SHP77 treated with DMSO at 0.1 percent for 48 hours (cell line): Measurements from ENCODE around the gene CYBA.
"Not testable (repeated sequence)": the region's sequence is repeated elsewhere in the genome, so short reads cannot be mapped to it uniquely, and the experiment has no call there.

Experiments
- DNase-seq: peaks from one replicate; lab custom pipeline; 2025; lab: John Stamatoyannopoulos, UW

The CYBA gene

DNA sequence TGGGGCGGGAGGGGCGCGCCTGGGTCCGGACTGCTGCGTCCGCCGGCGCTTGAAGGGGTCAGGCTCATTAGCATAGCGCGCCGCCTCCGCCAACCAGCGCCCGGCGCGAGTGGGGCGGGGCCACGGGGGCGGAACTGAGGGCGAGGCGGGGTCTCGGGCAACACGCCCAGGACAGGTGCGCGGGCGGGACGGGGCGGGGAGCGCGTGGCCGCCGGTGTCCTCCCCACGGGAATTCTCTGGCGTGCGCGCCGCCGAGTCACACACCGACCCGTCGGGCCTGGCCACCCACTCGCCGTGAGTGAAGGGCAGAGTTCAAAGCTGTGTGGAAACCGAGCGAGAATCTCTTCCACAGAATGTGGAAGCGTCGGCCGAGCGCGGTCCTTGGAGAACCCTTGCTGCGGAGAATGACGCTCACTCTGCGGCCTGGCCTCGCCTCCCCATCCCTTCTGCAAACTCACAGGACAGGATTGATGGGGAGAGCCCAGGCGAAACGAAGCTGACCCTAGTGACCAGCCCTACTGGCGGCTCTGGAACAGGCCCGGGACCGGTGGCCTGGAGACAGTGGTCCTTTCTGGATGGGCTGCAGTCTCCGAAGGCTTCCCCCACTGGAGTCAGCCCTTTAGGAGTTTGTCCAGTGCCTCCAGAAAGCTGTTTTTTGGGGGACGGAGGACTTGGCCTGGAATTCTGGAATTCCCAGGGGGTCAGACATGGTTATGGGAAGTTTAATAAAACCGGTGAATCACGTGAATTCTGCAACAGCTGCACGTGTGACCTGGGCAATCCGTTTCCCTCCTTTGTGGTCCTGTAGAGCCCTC lies 35.8 kb upstream of the CYBA start, which contains the start of gene SNAI3:
Gene SNAI3, minus strand, starts transcription at position 69 of the 815 bp plus-strand sequence. CDS start 101 bp downstream, outside the sequence.
- peak; percentile 46 for DNase-seq

DNA sequence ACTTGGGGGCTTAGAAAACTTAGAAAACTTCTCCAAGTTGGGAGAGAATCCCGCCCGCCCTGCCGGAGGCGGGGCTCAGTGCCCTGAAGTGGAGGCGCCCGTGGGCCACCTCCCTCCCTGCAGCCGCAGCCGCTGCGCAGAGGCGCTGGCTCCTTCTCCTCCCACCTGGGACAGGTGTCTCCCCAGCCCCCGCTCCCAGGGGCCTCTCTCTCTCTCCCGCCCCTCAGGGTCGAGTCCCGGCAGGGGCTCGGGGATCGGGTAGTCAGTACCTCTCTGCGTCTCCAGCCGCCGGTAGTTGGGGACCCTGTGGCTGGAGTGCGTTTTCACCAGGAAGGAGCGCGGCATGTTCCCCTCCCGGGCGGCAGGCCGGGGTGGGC lies 35.2 kb upstream of the CYBA start:
- no peak for DNase-seq

DNA sequence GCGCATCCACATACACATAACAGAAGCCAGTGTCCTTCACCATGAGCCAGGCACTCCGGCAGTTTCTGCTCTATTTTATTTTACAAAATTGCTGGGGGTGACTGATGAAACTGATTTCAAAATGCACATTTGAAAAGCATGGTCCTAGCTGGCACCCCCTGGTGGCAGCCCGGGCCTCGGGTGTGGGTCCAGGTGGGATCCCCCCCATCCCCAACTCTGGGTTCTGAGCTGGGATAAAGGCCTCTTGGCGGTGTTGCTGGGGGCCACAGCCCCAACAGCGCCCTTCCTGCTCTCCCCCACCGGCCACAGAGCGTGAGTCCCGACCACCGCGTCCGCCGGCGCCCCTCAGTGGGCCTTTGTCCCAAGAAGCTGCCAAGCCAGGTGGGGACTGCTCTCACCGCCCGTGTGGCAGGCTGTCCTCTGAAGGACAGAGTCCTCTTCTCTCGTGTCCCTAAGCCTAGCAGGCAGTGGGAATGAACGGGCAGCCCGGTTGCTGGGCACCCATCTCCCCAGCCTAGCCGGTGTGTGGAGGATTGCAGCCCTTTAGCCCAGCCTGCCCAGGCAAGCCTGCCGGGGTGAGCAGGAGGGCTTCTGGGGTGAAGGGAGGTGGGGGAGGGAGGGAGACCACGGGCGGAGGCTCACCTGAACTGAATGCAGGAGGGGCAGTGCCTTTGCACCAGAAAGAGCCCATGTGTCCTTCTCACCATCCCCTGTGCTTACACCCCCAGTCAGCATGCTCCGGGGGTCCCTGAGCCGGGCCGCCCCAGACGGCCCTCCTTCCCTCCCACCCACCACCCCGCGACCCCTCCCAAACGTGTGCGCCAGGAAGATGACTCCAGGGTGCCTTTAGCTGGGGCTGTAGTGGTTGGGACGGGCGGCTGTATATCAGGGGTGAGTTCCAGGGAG lies 34.6 kb upstream of the CYBA start:
- DNase-seq, result no peak

DNA sequence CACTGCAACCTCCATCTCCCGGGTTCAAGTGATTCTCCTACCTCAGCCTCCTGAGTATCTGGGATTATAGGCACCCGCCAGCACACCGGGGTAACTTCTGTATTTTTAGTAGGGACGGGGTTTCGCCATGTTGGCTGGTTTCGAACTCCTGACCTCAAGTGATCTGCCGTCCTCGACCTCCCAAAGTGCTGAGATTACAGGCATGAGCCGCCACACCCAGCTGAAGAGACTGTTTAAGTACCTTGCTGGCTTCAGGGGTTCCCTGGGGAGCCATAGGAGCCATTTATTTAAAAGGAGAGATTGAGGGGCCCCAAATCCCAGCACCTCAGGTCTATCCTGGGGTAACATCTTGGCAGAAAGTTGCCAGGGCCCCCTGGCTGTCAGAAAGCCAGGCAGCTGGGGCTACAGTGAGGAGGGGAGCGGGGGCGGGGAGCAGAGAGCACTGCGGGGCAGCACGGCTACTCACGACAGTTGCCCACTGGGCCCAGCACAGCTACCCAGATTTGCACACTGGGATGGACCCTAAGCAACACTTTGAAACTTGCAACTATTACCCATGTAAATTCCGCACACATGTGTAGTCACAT lies 33.8 kb upstream of the CYBA start:
- DNase-seq, result no peak

DNA sequence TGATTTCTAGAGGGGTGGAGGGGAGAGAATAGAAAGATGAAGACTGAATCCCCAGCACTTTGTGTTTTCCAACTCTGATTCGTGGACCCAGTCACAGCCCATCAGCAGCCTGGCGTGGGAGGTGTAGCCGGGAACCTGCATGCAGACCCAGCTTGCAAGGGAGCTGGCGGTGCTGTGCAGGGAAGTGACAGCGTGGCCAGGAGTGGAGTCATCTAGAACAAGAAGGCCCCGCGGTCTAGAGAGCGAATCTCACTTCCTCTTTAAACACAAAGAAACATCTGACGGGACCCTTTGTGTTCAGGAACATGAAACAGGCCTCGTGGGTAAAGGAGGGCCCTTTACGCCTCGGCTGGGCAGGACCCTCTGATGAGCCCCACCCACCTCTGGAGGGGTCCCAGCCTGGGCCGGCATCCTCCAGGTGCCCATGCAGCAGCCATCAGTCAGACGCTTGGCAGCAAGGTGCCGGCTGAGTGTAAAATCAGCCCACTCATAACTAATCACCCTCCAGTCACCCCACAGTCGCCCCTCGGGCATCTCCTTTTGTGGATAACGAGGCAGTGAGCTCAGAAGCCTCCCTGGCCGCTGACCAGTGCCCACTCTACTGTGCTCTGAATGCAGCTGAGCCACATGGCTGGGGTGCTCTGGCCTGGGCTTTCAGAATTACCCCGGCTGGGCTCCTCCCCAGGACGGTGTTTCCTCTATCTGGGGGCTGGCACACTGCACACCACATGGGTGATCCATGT lies 31.0 kb upstream of the CYBA start:
- no peak for DNase-seq

DNA sequence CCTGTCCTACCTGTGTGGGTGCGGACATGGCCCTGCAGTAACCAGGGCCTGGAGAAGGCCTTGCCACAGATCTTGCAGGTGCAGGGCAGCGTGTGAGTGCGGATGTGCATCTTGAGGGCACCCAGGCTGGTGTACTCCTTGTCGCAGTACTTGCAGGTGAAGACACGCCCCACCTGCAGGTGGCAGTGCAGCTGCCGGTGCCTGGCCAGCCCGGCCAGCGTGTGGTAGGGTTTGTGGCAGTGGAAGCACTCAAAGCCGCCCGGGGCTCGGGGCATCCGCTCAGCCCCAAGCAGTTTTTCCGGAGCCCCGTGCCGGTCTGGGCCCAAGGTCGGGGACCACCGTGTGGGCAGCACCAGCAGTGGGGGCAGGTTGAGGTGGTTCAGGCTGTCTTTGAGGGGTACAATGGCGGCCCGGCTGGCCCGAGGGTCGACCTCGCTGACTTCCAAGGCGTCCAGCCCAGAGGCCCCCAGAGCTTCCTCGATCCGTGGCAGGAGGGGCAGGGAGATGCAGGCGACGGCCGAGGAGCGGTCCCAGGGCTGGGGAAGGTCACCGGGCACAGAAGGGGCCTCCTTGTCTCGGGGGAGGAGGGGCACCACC lies 30.3 kb upstream of the CYBA start:
- DNase-seq, result no peak

DNA sequence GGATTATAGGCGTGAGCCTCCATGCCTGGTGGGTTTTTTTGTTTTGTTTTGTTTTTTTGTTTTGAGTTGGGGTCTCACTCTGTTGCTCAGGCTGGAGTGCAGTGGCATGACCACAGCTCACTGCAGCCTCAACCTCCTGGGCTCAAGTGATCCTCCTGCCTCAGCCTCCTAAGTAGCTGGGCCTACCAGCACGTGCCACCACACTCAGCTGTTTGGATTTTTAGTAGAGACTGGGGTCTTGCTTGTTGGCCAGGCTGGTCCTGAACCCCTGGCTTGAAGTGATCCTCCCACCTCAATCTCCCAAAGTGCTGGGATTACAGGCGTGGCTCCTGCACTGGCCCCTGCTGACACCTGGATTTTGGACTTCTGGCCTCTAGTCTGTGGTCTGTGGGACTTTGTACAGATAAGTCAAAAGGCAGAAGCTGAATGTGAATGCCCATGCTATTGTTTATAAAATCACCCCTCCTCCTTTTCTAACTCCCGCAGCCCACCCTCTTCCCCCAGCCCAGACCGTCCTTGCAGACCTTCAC lies 29.8 kb upstream of the CYBA start:
- DNase-seq, result no peak

DNA sequence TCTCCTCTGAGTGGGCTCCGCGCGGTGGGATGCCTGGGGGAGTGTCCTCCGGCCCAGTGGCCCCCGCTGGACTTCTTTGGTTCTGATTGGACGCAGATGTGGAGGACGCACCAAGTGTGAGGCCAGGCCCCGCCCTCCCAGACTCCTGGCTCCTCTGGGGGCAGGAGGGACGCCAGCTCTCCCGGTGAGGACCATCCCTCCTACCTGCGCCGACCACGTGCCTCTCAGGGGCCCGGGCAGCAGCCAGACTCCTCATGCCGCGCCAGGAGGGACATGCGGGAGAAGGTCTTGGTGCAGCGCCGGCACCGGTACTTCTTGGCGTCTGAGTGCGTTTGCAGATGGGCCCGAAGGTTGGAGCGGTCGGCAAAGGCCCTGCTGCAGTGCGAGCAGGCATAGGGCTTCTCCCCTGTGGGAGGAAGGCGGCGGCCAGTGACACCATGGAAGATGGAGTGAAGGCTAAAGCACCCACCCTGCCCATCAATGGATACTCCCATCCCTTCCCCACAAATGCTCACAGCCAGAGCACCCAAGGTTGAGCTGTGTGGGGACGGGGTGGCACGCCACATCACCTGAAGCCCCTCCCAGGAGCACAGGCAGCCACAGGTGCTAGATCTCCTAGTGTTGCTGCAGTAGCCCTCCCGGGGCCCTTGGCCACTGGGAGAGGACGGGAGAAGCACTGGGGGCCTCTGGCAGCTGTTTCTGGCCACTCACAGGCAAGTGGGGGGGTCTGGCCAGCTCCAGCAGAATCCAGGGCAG lies 27.5 kb upstream of the CYBA start:
- no peak for DNase-seq

DNA sequence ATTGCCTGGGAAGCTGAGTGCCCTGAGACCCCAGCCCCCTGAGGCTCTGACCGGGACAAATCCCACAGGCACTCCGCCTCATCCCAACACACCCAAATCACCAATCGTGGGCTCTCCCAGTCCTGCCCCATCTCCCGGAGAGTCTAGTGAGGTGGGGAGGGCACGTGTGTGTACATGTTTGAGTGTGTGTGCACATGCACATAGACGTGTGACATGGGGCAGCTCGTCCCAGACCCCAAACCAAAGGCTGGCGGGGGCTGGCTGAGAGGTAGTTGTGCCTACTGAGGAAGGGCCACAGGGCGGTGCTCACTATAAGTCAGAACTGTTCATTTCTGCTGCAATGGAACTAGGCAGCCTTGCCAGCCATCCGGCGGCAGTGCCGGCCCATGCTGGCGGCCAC lies 26.9 kb upstream of the CYBA start:
- DNase-seq, result no peak

DNA sequence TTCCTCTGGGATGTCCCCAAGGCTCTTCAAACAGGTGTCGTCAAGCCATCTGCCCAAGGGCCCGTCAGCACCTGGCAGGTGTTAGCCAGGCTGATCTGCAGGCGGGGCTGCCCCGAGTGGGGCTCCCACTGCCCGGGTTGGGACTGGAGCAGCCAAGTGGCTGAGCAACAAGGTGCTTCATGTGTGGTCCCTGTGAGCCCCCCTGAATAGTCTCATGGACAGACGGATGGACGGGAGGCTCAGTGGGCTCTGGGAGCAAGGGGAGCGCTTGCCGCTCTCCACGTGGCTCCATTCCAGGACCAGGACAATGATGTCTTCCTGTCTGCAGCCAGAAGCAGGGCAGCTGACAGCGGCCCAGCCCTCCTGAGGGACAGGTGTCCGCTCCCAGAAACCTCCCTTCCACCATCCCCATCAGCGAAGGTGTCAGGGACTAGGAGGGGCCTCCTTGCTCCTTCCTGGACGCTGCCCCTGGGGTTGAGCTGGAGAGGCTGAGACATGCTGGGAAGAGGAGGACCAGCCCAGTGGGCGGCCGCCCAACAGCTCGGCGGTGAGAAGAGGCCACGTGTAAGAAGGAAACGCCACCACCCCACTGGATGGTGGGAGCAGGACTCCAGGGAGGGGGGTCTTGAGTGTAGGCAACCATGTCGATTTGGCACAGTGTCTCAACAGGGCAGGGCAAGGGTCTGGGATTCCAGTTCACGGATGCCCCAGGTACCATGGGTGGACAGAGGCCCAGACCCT lies 25.8 kb upstream of the CYBA start:
- no peak for DNase-seq

DNA sequence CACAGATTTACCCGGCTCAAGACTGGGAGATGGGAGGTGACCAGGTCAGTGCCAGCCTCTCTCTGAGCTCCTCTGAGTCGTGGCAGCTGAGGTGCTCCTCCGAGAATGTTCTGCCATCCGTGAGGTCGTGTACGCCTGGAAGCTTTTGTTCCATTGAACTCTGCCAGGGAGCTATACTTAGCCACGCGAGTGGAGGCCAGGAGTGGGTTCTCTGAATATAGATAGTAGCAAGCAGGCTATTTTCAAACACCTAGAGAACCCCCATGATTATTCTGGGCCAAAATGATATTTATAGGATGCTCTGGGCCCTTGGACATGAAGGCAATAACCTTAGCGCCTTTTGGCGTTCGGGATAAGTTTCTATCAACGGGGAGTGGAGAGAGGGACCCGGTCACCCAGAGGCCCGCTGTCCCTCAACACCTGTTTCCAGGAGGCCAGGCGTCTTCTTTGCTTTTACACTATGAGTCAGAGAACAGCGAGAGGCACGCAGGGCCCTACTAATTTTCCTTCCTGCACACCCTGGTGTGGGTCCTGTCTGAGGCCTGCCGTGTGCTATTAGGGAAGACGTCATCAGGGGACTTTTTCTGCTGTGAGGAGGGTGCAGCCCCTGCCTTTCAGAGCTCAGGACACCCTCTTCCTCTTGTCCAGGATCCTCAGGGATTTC lies 23.0 kb upstream of the CYBA start:
- DNase-seq, result no peak

DNA sequence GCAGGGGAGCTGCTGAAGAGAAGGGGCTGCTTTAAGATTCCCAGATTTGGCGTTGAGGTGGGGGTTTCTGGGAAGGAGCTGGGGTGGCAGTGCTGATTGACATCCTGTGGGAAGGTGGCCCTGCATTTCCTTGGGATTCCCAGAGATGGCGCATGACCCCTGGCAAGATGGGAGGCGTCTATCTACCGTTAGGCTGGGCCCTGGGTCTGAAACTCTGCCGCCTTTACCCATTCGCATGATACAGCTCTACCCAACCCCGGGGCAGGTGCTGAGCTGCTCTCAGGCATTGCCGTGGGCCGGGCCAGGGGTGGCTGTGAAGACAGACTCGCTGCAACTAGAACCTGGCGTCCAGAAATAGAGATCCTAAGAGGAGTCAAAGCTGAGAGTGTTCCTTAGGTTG lies 21.9 kb upstream of the CYBA start:
- peak; percentile 32 for DNase-seq

DNA sequence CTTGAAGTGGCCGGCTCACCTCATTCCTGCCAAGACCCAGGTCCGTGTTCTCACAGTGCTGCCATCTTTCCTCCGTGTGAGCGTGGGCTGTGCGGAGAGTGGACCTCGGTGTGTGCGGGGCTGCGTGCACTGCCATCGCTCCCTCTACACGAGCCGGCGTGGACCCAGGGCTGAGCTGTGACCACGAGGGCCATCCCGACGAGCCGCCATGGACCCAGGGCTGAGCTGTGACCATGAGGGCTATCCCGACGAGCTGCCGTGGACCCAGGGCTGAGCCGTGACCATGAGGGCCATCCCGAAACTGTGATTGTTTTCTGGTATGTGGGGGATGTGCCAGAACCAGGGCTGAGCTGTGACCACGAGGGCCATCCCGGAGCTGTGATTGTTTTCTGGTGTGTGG lies 21.0 kb upstream of the CYBA start:
- DNase-seq, result no peak

DNA sequence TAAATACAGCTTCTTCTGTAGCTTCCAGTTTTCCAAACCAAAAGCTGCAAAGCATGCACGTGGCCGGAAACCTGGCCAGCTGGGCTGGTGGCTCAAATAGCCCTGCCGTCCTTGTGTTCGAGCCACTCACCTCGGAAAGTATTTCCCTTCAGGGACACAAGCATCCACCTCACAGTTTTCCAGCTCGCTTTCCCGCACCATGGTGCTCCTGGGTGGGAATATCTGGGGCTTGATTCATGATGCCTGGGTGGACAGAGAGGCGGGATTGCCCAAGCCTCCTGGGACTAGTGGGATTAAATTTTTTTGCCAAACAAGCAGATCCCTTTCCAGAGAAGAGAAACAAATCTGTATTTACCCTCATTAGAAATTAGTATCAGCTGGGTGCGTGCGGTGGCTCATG lies 19.1 kb upstream of the CYBA start:
- no peak for DNase-seq

DNA sequence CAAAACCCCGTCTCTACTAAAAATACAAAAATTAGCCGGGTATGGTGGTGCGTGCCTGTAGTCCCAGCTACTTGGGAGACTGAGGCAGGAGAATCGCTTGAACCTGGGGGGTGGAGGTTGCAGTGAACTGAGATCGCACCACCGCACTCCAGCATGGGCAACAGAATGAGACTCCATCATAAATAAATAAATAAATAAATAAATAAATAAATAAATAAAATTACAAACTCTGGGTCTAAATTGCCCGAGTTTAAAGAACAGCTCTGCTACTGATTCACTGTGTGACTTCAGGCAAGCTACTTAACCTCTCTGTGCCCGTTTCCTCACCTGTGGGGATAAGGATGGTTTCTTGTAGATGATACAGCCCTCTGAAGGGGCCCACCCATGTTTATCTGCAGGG lies 18.6 kb upstream of the CYBA start:
- not testable (repeated sequence) for DNase-seq

DNA sequence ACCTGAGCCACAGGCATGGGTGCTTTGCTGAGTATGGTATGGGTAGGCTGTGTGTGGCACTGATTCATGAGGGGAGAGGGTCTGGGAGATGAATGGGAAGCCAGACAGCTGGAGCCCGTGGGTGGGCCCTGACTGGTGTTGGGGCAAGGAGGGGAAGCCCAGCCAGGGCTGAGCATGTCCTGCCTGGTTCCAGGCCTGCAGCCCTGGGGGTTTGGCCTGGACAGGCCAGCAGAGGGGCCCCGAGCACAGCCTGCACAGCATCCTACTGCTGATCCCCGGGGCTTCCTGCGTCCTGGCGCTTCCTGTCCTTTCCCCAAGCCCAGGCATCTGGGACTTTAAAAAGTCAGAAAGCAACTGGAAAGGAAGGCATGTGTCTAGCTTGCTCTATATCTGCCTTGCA lies 16.6 kb upstream of the CYBA start:
- DNase-seq, result no peak

DNA sequence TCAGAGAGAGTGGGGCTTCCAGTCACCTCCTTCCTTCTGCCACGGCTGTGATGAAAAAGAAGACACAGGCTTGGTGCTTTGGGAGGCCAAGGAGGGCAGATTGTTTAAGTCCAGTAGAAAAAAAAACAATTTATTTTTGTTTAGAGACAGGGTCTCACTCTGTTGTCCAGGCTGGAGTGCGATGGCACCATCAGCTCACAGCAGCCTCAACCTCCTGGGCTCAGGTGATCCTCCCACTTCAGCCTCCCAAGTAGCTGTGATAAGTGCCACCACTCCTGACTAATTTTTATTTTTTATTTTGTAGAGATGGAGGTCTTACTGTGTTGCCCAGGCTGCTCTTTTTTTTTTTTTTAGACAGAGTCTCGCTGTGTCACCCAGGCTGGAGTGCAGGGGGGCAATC lies 14.7 kb upstream of the CYBA start:
- DNase-seq, result no peak

DNA sequence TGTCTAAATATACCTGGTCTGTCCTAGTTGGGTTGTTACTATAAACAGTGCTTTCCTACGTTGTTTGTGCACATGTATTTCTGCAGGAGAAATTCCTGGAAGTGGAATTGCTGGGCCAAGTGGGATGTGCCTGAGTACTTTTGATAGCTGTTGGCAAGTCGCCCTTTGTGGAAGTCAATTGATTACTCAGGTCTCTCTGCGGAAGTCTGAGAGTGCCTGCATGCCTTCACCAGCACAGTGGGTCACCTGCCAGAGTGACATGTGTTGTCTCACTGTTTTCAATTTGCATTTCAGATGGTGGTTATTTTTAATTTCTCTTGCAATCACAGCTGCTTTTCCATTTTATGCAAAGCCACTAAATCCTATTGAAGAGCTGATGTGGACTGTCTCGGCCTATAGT lies 14.3 kb upstream of the CYBA start:
- DNase-seq, result no peak

DNA sequence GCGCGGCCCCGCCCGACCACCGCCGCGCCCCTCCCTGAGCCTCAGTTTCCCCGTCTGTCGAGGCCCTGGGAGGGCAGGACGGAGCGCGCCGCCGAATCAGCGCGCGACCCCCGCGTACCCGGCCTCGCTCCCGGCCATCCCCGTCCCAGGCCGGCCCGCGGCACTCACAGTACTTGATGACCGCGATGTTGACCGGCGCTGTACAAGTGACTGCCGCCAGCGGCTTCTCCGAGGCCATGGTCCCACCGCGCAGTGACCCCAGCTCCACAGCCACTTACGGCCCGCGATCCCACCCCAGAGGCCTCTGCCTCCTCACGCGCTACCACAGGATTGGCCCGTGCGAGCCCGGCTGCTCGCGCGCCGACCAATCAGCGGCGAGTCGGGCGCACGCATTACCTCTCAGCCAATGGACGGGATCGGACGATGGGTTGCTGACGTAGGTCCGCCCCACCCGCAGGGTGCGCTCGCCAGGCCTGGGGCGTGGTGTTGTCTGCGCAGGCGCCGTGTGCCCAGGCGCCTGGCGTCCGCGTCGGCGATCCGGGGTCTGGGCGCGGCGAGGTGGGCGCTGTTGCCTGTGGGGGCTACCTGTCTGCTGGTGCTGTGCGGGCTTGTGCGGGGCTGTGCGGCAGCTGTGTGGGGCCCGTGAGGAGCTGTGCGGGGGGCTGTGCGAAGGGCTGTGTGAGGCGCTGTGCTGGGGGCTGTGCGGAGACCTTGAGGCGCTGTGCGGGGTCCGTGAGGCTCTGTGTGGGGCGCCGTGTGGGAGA lies 12.2 kb upstream of the CYBA start, which contains the start of gene MVD:
Gene MVD, minus strand, starts transcription at position 249 of the 764 bp plus-strand sequence. Its CDS starts 11 bp downstream, at position 238.
- DNase-seq, result peak; percentile 95
